T follicular helper cell (primary cell): Measurements from ENCODE around the gene SLC6A3.
A peak's percentile ranks its signal among the peaks of the same experiment; 100 is the strongest.
"Not testable (repeated sequence)": the region's sequence is repeated elsewhere in the genome, so short reads cannot be mapped to it uniquely, and the experiment has no call there.

ENCODE experiments used
- DNase-seq: peaks from one replicate; pipeline ENCODE4 v3.0.0-alpha.2; 2020; ENCODE audit warnings: low read depth

SLC6A3 gene

DNA sequence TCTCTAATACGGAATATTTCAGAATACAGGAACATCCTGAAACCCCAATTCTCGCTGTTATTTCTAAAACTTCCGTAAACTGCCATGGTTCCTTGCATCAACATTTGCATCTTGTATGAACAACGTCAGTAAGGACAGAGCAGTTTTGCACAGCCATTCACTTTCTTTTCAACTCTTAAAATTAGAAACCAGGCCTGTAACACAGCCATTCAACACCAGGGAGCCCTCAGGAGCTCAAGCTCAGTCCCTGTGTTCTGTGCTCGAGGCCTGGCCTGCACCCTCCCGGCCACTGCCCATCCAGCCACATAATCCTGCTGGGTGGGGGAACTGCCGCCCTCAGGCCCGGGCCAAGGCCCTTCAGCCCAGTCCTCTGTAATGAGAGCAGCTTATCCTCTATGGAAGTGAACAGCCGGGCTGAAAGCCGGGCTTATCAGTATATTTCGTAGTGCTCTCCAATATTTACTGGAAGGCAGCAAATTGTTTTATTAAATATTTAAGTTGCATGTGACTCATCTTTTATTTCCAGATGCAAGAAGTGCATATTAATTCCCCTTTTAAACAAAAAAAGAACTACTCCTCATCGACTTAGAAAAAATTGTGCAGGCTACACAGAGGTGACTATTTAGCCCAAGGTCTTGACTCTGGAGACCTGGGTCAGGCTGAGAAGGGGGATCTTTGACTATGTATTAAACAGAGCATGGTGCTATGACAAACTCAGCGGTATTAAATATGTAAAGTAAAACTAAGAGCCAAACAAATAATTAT, 33.2 kb upstream of the SLC6A3 start:
- no peak for DNase-seq

DNA sequence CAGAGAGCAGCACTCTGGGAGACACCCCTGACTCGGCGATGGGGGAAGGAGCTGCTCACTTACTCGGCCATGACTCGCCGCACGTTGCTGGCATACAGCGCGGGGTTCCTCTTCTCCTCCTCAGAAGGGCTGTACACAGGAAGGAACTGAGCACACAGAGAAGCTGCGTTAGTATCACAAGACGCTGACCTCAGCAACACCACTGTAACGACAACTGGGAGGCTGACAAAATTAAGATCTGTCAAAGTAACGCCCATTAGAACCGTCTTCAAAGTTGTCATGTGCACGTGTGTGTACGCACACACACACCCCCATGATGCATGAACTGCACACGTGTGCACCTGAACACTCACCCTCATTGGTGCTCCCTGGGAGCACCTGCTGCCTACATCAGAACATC, 32.1 kb upstream of the SLC6A3 start:
- DNase-seq, result no peak

DNA sequence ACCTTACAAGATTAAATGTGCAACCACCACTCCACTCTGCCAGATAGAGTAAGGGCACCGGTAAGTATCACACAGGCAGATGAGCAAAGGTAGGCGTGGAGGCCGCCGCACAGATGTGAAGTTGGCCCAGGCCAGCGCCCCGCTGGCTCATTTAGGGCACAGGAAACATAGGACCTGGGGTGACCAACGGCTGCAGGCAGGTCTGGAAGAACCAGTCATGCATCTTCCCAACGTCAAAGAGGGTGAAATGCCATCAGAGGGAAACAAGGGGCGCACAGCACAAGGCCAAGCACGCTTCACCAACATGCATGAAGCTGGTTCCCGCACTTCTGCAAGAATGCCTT, 31.7 kb upstream of the SLC6A3 start:
- no peak for DNase-seq

DNA sequence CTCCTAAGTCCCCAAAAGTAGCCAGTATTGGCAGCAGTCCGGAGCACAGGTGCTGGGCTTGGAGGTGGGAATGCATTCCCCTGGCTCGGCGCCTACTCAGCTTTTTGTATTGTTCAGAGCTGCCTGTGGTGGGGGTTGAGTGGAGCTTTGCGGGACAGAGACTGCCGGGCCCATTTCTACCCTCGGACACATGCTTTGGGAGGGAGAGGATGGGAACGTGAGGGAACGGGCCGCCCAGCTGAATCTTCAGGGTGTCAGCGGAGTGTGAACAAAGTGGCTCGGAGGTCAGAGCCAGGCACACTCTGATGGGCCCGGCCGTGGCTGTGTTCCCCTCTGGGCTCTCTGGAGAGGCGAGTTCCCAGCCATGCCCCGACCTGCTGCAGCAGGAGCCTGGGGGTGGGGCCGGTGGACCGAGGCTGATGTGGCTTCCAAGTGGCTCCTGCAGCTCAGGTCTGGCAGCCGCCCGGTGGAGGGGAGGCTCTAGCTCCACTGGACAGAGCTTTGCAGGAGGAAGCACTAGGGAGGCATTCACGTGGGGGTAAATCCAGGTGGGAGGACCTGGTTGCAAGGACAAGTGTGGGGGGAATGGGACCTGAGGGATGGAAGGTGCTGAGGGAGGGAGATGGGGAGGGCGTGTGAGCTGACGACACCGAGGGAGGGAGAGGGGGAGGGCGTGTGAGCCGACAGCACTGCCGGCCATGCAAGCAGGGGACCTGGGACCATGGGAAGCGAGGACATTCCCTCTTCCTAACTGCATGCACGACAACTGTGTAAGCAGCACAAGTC, 31.1 kb upstream of the SLC6A3 start:
- DNase-seq, result no peak

DNA sequence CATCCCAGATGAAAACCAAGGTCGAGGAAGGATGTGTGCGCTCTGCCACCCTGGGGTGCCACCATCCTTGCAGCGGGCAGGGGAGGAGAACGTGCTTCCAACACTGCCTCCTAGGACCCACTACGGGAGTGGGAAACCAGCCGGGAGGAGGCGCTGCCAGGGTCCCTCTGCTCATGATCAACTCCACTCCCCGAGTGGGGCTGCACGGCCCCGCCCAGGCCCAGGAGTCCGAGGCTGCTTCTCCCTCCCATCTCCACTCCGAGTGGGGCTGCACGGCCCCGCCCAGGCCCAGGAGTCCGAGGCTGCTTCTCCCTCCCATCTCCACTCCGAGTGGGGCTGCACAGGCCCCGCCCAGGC, 30.3 kb upstream of the SLC6A3 start:
- DNase-seq, result not testable (repeated sequence)

DNA sequence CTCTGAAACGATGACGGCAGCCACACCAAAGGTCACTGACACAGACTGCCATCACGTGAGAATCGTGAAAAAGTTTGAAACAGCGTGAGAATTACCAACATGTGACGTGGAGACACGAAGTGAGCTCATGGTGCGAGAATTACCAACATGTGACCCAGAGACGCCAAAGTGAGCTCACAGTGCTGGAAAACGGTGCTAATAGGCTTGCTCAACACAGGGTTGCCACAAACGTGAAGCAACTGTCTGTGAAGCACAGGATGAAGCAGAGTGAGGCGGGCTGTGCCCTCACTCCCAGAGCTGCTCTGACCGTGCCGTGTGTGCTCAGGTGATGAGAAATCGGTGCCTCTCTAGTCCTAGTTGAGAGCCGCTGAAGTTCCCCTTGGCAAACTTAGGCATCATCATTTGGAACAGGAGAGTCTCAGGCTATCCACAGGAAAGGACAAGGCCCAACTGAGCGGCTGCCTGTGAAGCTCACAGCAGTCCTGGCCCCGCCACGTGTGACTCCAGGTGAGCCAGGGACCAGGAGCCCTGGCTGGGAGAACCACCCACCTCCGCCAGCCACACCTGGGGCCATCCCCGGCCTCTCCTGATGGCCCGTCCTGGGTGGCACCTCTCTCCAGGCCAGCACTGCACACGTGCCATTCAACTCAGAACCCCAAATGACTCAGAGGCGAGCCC, 29.8 kb upstream of the SLC6A3 start:
- DNase-seq, result no peak

DNA sequence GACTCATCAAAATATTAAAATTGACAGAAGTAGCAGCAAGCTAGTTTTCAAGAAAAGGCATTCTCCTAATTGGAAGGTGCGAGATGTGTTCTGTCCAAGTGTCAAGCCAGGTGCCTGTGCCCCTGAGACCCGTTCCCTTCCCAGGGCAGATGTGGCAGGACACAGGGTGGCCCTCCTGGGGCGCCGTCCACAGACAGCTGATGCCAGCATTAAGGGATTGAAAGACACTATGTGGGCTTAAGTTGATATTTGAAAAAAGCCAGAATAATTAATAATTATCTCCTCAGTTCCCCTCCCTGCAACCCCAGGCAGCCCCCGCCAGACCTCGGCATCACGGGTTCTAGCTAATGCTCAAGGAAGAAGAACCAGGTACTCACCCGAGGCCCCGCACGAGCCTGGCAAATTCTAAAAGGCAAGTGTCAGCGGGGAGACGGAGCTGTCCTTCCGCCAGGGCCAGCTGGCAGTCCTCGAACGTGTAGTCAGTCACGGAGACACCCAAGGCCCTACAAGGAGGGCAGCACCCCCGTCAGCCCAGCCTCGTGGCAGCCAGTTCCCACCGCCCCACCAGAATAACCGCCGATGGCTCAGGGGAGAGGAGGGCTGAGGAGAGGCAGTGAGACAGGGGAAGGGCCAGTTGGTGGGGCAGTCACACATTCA, 29.1 kb upstream of the SLC6A3 start:
- DNase-seq, result no peak

DNA sequence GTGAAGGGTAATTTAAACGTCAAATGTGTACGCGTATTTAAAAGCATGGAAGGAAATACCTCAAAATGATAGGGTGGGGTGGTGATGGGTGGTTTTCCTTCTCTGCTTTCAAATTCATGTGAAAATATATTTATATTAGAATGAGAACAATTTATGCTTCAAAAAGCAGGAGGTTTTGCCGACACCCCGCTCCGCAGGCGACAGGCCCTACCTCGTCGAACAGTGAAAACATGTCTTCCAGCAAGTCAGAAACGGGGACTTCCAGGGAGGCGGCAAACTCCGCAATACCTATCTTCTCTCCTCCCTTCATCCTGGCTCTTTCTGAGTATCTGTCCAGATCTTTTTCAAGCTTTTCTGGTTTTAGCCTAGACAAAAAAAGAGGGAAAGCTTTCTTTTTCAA, 28.5 kb upstream of the SLC6A3 start:
- no peak for DNase-seq

DNA sequence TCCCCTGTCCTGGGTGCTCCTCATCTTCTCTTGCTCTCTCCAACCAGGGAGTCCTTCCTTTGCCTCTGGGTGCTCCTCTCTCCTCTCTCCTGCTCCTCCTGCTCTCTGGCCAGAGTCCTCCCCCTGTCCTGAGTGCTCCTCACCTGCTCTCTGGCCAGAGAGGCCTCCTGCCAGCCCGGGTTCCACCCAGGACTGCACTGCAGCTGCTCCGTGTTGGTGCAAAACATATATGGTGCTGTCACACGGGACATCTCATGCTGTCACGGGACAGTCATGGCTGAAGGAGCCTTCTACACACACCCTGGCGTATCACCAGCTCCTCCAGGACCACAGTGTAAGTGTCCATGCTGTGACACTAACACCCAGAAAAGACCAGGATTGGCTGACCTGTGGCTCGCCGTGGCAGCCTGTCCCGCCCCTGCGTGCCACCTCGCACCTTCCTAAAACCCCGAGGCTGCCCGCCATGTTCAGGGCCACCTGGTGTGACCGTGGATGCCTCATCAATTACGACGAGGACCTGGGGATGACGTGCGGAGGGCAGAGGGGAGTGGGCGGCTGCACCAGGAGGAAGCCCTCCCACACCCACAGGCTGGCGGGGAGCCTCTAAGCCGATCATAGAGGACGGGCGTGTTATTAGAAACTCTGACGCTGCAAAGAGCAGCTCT, 27.9 kb upstream of the SLC6A3 start:
- DNase-seq, result no peak

DNA sequence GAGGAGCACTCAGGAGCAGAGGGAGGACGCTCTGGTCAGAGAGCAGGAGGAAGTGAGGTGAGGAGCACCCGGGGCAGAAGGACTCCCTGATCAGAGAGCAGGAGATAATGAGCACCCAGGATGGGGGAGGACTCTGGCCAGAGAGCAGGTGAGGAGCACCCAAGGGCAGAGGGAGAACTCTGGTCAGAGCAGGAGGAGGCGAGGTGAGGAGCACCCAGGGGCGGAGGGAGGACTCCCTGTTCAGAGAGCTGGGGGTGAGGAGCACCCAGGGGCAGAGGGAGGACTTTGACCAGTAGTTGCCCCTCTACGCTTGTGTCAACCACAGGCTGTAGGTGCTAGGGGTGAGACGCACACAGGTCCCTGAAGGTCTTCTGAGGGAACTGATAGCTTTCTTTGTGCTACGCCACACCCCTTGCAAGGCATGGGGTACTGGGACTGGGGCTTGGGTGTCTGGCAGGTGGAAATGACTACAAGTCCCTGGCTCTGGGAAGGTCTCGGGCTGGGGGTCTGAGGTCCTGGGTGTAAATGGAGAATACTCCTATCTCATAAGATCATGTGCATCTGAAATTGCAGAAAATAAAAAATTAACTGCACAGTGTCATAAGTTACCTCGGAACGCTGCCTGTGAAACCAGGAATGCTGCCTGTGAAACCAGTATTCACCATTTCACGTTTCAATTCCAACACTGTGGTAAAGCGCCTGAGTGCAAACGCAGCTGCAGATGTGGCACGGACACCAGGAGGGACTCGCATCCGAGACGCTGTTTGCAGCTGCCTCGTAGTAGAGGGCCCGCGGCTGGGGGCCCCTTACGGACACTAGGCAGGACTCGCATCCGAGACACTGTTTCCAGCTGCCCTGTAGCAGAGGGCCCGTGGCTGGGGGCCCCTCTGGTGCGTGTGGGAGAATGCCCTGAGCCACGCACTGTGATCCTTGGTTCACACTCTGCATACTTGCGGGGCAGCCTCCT, 27.0 kb upstream of the SLC6A3 start:
- no peak for DNase-seq

DNA sequence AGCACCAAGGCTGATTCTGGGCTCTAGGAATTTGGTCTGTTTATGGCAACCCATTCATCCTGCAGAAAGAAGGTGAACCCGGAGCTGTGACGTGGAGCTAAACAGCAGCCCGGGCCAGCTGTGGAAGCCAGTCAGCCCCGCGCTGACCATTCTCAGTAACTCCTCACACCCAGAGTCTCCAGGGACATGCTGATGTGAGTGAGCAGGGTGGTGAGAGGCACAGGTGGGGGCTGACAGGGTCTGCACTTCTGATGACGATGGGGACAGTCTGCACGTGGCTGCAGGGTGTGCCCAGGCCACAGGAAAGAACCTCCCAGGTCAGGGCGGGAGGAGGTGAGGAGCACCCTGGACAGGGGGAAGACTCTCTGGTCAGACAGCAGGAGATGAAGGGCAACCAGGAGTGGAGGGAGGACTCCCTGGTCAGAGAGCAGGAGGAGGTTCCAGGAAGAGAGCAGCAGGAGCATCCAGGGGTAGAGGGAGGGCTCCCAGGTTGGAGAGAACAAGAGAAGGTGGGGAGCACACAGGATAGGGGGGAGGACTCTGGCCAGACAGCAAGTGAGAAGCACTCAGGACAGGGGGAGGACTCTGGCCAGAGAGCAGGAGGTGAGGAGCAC, 26.1 kb upstream of the SLC6A3 start:
- DNase-seq, result no peak

DNA sequence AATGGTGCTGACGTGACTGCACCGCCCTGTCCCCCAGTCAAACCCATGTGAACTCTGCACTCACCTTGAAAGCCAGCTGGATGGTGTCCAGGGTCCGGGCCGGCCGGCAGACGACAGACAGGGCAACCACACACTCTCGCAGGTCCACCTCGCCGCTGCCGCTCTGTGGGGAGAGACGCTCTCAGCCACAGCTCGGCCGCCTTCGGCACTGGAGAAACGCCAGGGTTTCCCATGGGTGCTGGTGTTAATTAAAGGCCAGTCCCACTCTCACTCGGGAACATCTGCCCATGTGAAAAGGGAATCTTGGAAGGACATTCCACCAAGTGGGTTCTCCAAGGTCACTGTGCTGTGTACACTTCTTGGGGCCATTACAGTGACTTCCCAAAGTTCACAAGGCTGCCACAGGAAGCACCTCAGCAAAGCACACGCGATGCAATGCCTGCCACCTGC, 25.5 kb upstream of the SLC6A3 start:
- DNase-seq, result no peak

DNA sequence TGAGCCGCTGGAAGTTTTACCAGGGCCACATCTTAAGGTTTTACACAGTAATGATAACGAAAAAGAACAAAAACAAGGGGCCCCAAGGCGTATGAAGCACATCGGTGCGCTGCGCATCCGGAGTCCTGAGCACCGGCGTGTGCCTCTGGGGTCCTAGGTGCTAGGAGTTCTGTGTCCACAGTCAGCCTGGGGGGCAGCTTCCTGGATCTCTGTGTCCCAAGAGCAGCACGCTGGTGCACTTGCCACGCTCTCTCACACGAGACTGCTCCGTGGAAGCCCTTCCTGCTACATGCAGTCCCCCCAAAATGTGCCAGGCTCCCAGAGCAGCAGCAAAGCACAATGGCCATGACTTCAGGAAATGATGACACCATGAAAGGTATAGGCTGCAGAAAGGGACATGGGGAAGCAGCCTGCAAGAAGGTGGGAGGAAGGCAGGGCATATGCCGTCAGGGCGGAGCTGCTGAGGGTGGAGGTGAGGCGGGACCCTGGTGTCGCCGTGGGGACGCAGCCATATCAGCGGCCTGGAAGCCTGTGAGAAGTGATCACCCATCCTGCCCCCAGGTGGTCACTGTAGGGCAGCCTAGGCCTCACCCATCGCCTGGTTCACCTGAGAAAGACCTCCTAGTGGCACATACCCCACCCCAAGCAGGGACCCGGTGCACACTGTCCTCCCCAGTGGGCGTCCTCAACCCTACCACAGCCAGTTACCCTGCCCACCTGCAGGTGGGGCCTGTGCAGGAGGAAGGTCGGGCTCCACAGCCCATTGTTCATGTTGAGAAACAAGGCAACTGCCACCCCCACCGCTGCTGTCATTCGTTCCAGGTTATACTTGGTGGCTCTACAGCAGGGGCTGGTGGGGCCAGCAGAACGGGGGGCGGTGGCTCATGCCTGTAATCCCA, 23.6 kb upstream of the SLC6A3 start:
- DNase-seq, result no peak

DNA sequence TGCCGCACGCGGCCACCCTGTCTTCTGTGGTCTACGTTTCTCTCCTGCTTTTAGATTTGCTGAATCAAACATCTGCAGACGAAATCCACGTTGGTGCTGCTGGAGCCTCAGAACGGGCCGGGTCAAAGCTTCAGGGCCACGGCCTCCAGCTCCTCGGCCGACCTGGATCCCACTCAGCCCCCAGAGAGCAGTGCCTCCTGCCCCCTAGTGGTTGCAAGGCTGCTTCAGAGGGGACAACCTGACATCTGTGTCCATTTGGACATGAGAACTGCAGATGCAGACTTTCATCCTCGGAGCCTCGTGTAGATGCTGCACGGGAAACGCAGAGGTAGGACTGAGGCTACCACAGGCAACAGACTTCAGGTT, 23.0 kb upstream of the SLC6A3 start:
- DNase-seq, result peak; percentile 8

DNA sequence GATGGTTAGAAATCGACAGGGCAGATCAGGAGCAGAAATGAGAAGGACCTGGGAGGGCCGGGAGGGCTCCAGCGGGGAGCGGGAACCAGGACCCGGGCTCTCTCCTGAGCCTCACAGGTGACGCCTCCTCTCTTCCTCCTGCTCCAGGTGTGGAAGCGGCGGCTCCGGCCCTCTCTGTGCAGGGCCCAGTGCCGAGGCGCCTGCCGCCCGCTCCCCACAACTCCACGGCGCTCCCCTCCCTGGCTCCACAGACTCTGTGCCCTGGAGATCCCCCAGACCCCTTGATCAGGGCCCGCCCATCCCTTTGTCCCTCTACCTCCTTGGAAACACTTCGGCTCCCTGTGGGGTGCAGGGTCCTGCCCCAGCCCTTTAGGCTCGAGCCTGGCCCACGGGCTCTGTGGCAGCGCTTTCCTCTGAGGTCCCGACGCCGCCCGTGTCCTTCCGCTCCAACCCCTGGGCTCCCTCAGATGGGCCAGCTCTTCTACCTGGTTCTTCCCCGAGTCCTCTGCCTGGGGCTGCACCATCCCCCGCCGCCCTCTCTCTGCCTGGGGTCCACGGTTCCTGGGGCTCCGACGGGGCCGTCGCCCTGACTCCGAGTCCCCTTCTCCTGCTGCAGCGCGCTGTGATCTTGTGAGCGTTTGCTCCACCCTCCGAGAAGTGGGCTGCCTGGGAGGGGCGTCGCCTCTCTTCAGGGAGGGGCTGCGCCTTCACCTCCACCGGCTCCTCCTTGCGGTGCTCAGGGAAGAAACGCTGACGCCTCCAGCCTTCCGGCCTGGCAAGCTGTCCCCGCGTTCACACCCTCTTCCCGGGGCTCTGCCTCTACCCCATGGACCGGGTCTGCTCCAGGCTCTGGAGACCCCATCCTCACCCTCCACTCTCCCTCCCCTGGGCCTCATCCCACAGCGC, 22.4 kb upstream of the SLC6A3 start:
- no peak for DNase-seq

DNA sequence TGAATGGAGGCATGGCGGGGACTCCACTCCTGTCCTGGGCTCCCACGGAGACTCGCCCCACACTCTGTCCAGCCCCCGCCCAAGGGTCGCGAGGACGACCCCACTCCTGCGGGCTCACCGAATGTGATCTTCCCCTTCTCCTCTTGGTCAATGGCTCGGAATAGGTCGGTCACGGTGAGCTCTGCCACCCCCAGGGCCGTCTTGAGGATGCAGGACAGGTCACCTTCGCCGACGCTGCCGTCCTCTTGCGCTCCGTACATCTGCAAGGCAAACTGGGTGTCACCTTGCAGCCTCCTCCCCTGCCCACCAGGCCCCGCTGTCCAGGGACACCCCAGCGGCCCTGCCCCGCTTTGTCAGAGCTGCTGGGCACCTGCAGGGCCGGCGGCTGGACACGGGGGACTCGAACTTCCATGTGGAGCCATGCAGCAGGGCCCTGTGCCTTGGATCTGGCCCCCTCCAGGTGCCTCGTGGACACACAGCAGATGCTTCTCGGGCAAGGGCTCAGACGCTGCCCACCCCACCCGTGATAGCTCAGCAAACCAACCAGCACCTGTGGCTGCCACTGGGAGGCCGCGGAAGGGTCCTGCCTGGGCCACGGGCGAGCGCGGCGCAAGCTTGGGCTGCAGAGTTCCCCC, 21.5 kb upstream of the SLC6A3 start:
- DNase-seq, result no peak

DNA sequence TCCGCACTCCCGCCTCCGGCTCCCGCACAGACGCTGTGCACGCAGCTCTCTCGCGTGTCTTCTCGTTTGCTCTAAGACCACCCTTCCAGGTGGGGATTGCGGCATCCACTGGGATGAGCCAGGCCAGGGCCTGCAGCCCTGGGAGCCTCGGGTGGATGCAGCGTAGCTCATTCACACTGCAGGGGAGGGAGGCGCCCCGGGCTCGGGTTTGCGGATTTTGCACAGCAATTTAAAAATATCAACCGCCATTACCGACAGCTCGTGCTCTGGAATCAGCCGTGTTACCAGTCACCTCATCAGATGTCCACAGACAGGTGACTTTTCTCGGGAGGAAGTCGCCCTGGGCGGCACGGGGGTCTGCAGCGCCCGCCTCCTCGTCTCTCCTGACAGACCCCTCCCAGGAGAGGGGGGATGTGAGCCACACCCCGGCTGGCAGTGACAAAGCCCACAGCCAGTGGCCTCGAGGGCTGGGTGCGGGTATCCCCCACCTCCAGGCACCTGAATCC, 20.8 kb upstream of the SLC6A3 start:
- no peak for DNase-seq

DNA sequence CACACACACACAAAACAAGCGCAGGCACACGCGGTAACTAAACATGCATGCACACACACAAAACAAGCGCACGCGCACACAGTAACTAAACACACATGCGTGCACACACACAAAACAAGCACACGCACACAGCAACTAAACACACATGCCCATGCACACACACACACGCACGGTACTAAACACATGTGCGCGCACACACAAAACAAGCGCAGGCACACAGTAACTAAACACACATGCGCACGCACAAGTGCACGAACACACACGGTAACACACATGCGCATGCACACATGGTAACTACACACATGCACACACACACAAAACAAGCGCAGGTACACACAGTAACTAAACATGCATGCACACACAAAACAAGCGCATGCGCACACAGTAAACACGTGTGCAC, 19.9 kb upstream of the SLC6A3 start:
- DNase-seq, result no peak
